ENCODE measurements around the gene BAG3. TPM values are rescaled to one million over a fixed set of nuclear protein-coding genes. Genes with fewer than 3 reads are reported as not detected.

BAG3 gene
- total RNA-seq, 1 donor from 2014 or later, result 39.1 TPM

DNA sequence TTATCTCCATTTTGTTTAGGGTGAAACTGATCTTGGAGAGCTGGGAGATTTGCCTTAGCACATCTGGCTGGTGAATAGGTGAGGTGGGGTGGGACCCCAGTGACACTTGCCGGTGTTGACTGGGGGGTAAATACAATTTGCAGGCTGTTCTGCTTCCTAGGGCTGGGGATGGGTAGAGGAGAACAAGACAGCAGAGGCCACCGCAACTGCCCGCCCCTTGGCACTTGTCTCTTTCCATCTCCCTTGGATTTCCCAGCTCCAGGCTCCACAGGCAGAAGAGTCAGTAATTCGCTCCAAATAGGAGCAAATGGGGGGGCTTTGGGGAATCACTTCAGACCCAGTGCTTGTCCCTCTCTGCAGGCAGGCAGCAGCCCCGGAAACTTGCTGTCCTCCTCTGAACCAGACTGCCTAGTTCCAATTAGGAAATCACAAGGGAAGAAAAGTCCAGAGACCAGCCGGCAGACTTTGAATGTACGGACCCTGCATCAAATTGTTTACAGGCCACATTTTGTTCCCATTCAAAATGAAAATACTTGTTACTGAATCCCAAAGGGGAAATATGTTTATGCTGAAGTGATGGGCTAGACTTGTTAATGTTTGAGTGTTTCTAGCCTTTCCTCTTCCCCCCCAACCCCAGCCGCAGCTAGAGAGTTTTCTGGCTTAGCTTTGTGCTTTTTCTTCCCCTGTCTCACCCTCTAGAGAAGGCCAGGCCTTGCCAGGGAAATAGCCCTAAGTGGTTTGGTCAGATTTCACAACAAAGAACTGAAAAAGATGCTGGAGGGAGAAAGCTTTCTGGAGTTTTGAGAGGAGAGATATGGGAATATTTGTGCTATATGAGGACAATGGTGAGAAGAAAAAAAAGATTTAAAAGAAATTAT lies 64.7 kb downstream of the BAG3 start:
- TF ChIP-seq, protein P1, sequence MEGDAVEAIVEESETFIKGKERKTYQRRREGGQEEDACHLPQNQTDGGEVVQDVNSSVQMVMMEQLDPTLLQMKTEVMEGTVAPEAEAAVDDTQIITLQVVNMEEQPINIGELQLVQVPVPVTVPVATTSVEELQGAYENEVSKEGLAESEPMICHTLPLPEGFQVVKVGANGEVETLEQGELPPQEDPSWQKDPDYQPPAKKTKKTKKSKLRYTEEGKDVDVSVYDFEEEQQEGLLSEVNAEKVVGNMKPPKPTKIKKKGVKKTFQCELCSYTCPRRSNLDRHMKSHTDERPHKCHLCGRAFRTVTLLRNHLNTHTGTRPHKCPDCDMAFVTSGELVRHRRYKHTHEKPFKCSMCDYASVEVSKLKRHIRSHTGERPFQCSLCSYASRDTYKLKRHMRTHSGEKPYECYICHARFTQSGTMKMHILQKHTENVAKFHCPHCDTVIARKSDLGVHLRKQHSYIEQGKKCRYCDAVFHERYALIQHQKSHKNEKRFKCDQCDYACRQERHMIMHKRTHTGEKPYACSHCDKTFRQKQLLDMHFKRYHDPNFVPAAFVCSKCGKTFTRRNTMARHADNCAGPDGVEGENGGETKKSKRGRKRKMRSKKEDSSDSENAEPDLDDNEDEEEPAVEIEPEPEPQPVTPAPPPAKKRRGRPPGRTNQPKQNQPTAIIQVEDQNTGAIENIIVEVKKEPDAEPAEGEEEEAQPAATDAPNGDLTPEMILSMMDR (conservative IDR thresholded peaks at IDR 0.05; ENCODE audit: low read depth, low read length), result no peak

DNA sequence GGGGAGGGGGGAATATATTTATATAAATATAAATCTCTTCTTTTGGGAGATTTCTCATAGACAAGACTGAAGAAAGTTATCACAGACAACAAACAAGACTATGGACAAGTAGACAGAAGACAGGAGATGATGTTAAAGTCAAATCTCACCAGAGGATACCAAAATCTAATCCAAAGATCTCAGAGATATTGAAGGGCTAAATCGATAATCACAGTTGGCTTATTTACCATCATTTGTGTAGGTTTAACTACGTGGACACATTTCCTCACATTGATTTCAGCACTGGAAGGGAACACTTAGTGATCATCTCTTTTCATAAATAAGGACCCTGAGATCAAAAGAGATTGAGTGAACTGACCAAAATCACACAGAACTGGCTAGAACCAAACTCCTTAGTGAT lies 72.0 kb downstream of the BAG3 start:
- H3K4me3 ChIP-seq (ENCODE audit: low read depth, low read length), result no peak overlapping the region
- TF ChIP-seq, protein P1 (conservative IDR thresholded peaks at IDR 0.05; ENCODE audit: low read depth, low read length), result no peak
- no peak for DNase-seq (ENCODE audit: low read depth)

More for the DNA sequence above, 64.7 kb downstream of the BAG3 start:
- DNase-seq (ENCODE audit: low read depth), result no peak
- H3K4me3 ChIP-seq (ENCODE audit: low read depth, low read length), result no peak overlapping the region

DNA sequence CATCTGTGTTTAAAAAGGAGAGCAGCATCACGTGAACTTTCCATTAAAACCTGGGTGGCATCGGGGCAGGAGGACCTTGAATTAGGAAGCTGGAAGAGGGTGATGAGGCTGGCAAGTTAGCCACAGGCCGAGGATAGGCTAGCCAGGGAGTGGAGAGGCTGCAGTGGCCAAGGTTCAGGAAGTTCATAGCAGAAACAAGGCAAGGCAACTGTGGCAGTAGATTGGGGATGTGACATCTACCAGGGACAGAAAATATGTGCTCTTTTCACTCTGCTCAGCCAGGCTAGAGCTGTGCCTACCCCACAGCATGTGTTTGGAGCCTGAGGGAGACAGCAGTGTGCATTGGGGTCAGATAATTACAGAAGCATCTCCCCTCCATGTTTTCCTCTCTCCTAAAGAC lies 72.4 kb downstream of the BAG3 start:
- no peak overlapping the region for H3K4me3 ChIP-seq (ENCODE audit: low read depth, low read length)
- DNase-seq (ENCODE audit: low read depth), result no peak
- TF ChIP-seq, protein P1 (conservative IDR thresholded peaks at IDR 0.05; ENCODE audit: low read depth, low read length), result no peak

DNA sequence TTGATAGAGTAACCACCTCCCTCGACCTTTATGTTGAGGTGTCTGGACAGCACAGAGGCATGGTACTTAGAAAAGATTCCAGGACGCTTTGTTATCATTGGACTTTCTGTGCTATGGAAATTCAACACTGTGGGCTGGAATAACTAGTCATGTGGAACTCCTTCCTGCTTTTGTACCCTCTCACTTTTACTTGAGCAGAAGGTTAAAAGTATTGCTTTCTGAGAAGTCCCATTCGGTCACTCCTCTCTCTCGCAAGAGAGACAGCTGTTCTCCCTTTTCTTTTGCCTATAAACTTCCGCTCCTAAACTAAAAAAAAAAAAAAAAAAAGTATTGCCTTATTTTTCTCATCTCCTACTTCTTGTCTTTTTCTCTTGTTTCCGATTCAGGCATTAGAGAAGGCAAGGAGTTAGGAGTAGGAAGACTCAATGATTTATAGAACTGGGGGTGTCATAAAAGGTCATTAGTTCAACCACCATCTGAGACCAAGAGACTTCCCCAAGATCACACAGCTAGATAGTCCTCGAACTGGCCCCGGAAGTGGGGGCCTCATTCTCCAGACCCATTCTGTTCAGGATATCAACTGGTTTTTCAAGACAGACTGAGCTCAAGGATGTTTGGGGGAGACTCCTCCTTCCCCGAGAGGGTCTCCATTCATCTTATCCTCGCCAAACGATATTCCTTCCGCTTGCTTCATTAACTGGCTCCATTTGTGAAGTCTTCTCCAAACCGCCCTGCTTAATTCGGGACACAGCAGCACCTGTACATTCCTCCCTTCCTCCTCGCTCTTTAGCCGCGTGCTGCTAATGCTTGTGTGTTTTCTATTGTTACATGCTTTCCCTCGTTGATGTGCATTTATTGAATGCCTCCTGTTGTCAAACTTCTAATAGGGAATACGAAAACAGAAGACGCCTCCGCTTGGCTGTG lies 73.7 kb downstream of the BAG3 start:
- DNase-seq (ENCODE audit: low read depth), result peak; percentile 31
- peak overlapping the region; percentile 61 for H3K4me3 ChIP-seq (ENCODE audit: low read depth, low read length)
- TF ChIP-seq, protein P1 (conservative IDR thresholded peaks at IDR 0.05; ENCODE audit: low read depth, low read length), result no peak

DNA sequence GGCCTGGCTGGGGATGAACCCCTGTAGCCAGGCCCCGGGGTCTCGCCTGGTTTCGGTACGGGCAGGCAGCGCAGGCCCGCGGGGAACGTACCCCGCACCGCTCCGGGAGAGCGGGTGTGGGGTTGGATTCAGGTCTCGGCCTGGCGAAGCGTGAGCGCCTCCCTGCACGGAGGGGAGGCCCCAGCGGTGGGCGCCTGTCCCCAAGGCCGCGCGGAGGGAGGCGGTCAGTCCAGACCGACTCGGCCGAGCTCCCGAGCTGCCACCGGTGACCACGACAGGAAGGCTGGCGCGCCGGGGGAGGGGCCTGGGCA lies 74.3 kb downstream of the BAG3 start:
- TF ChIP-seq, protein P1 (conservative IDR thresholded peaks at IDR 0.05; ENCODE audit: low read depth, low read length), result no peak
- peak overlapping the region; percentile 61 for H3K4me3 ChIP-seq (ENCODE audit: low read depth, low read length)
- DNase-seq (ENCODE audit: low read depth), result no peak

DNA sequence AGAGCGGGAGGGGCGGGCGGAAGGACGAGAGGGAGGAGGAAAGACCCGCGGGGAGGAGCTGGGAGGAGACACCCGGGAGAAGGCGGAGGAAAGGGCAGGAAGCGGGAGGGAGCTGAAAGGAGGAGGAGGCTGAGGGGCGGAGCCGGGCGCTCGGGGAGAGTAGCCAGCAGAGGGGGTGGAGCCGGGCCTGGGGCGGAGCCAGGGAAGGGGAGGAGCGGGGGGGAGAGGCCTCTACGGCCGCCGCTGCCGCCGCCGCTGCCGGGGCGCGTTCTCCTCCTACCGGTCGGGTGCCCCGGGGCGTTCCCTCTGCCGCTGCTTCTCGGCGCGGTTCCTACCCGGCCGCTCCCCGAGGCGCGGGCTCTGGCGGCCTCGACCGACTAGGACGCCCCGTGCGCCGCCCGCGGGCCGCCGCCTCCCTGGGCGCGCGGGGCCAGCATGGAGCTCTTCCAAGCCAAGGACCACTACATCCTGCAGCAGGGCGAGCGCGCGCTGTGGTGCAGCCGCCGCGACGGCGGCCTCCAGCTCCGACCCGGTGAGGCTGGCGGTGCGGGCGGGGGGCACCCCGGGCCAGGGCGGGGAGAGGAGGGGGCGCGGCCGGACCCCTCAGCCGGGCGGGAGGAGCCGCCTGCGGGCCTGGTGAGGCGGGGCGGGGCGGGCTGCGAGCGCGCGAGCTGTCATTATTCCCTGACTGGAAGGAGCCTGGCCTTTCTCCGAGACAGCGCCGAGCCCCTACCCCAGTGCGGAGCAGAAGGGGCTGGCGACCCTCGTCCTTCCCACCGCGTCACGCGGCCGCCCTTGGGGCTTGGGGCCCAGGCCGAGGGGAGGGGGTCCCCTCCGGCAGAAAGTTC lies 74.9 kb downstream of the BAG3 start, which contains the start of gene INPP5F:
INPP5F (plus strand) TSS at position 223 of the 848 bp plus-strand sequence; CDS start at position 436, 213 bp downstream.
- DNase-seq (ENCODE audit: low read depth), result peak; percentile 67

More for the DNA sequence above, 74.9 kb downstream of the BAG3 start, which contains the start of gene INPP5F:
- TF ChIP-seq, protein P1 (conservative IDR thresholded peaks at IDR 0.05; ENCODE audit: low read depth, low read length), result peak; percentile 7
- H3K4me3 ChIP-seq (ENCODE audit: low read depth, low read length), result peak within 1 kb of the TSS; percentile 78
